LHCN-M2 (cell line): ENCODE results near the gene NCR3LG1. TPM values are rescaled to one million over a fixed set of nuclear protein-coding genes. Genes with fewer than 3 reads are reported as not detected.

ENCODE experiments used
- DNase-seq: peaks from one replicate; pipeline ENCODE4 v3.0.0-alpha.2; 2012; ENCODE audit warnings: low read depth
- polyA plus RNA-seq: library from polyadenylated mRNA; unstranded; fragments of >200 nt; gene quantifications from one replicate; pipeline ENCODE4 v1.2.1, GENCODE V29; 2012; ENCODE audit warnings: missing spikeins
- total RNA-seq: library from RNA; depleted of rRNA; stranded (reverse); fragments of >200 nt; gene quantifications from 2 replicates; pipeline ENCODE4 v1.2.3, GENCODE V29; 2014; rRNA removed

NCR3LG1 gene, protein sequence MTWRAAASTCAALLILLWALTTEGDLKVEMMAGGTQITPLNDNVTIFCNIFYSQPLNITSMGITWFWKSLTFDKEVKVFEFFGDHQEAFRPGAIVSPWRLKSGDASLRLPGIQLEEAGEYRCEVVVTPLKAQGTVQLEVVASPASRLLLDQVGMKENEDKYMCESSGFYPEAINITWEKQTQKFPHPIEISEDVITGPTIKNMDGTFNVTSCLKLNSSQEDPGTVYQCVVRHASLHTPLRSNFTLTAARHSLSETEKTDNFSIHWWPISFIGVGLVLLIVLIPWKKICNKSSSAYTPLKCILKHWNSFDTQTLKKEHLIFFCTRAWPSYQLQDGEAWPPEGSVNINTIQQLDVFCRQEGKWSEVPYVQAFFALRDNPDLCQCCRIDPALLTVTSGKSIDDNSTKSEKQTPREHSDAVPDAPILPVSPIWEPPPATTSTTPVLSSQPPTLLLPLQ
- 2.0 TPM in 2 replicates for total RNA-seq
- polyA plus RNA-seq: 0.58 TPM

- DNase-seq: peak; percentile 45
These were observed at the start of gene NCR3LG1 for GRCh38 chr11:17351510-17352176. NCR3LG1 (plus strand) TSS chr11:17351800; CDS start chr11:17351970, 170 bp downstream.

DNA sequence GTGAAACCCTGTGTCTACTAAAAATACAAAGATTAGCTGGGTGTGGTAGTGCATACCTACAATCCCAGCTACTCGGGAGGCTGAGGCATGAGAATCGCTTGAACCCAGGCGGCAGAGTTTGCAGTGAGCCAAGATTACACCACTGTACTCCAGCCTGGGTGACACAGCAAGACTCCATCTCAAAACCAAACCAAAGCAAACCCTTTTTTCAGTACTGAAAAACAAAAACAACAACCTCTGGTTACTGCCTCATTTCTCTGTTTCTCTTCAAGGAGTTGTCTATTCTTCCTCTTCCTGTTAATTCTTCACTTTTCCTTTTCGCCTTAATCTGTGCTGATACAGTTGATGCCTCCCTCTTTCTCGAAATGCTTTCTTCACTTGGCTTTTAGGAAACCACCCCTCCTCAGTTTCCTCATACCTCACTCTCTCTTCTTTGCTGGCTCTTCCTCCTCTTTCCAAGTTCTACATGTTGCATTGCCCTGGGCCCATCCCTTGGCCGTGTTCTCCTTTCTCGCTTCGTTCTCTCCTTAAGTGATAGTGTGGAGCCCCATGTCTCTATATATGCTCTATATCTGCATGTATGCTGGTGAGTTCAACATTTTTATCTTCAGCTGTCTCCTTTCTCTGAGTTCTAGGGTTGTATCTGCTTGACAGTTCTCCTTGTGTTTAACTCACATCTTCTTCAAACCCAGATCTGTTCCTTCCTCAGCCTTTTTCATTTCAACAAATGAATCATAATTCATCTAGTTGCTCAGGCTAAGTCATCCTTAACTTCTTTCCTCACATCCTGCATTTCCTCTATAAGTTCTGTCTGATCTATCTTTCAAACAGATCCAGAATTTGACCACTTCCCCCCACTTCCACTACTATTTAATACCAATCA, 38.0 kb upstream of the NCR3LG1 start:
- no peak for DNase-seq

DNA sequence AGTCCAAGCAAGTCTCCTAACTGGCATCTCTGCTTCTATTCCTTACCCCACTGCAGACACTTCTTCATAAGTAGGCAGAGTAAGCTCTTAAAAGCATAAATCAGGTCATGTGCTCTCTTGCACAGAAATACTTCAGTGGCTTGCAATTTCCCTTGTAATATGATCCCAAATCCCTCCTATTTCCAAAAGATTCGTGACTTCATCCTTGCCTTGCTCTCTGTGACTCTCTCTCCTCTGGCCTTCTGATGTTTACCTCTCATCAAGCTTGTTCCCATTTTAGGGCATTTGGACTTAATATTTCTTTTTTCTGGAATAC, 37.4 kb upstream of the NCR3LG1 start:
- peak; percentile 78 for DNase-seq

DNA sequence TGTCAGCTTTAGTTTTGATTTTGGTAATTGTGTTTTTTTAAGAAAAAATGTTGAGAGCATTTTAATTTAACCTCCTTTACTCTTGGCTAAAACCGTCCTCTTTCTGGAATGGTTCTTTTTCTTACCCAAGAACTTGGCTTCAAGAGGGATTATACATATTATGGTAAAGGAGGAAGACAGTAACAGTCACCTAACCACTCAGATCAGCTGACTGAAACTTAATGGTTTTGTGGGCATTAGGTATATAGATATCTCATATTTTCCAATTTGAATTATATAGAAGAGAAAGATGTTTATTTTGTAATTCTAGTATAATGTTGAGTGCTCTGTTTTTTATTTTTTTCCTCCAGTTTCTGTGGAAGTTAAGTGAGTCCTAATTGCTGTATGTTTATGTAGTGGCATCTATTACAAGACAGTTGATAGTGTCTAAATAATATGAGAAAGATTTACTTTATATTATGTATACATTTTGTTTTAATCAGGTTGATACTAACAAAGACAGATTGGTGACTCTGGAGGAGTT, 36.6 kb upstream of the NCR3LG1 start:
- DNase-seq: no peak

- no peak for DNase-seq
These were observed 22.6 kb upstream of the NCR3LG1 start for GRCh38 chr11:17328871-17329494.

DNA sequence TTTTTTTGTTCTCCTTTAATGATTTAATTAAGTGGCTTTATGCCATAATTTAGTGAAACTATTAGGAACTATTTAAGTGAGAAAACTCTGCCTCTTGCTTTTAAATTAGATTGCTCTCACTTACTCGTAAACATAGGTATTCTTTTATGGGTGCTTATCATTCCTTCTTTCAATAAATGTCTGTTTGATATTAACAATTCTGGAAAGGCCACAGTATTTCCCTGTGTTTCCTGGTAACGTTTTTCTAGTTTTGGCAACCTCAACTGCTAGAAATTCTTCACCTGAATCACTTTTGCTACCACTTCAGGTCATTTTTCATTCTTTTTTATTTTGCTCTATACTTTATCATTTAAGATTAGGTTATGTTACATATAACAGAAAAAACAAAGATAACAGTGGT, 19.9 kb upstream of the NCR3LG1 start:
- no peak for DNase-seq

- DNase-seq: no peak
These were observed 17.6 kb upstream of the NCR3LG1 start for GRCh38 chr11:17333799-17334586.

DNA sequence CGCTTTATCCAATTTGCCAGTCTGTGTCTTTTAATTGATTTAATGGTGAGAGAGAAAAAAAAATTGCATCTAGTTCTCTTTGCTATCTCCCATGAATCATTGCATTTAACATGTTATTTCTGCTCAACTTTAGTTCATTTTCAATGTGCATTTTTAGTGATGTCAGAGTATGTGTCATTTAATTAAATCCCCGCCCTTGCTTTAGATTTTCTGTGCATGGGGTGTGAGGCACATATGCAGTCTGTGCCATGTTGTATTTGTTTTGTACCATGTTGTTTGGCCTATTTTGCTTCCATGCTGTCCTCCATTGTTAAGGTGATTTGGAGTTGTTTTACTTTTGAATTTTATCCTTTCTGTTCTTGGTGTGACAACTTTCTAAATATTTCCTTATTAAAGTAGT, 8.3 kb upstream of the NCR3LG1 start:
- no peak for DNase-seq

- peak; percentile 85 for DNase-seq
These were observed 7.7 kb upstream of the NCR3LG1 start for GRCh38 chr11:17343907-17344306.

GRCh38 chr11:17347676-17348075, 3.9 kb upstream of the NCR3LG1 start:
- DNase-seq: no peak

DNA sequence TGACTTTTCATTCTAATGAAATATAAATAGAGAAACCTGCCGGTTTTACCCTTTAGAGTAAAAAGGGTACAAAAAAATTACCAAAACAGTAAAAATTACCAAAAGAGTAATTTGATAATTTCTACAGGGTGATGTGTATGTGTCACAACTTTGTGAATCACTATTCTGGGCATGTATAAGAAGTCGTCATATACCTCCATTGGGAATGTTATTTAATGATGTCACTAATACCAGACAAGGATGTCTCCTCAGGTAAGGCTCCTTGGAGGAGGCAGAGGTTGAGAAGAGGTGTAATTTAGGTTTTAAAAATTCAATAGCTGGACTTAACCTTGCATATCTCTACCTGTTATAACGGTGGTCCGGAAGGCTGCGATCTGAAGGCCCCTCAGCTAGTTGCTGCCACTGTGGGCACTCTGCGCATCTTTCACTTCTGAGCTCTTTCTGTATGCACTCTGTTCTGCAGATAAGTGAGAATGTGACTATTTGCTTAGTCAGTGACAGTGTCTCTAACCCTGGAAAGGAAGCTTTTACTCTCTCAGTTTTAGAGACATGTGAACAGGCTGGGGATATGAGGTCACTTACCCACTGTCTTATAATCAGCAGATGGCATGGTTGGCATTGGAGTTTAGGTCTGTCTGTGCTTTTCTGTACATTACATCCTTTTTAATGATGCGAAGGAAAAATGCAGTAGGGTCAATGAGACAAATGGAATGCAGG, 987 bp upstream of the NCR3LG1 start:
- no peak for DNase-seq

- no peak for DNase-seq
These were observed 459 bp upstream of the NCR3LG1 start for GRCh38 chr11:17351172-17351509.

DNA sequence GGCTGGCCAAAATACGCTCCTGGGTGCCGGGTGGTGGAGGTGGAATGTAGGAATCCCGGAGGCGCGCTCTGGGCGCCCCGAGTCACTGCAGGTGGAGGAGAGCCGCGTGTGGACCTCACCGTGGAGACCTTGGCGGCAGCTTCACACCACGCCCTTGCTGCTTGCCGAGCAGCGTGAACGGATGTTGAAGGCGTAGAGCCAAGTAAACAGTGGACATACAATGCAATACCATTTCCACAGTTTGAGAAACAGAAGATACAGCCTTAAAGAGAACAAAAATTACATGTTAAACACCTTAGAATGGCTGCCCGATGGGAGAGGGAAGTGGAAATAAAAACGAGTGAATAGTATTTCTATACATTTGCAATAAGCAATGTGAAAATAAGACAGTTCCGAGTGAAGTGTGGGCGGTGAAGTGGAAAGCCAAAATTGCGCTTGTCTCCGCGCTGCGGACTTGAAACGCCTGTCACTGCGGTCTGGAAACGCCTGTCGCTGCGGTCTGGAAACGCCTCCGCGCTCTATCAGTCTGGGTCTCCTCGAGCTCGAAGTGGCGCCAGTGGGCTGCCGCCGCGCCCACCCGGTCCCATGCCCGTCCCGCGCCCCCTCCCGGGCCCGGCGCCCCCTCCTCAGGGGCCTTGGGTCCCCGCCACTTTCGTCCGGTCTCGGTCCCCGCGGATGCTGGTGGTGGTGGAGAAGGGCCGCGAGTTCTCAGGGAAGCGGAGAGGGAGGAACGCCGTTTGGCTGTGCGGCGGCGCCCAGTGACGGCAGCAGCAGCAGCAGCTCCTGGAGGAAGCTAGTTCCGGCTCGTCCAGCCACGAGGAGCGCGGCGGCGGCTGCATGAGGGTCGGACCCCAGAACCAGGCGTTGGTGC, 1.6 kb downstream of the NCR3LG1 start:
- DNase-seq: peak; percentile 72

DNA sequence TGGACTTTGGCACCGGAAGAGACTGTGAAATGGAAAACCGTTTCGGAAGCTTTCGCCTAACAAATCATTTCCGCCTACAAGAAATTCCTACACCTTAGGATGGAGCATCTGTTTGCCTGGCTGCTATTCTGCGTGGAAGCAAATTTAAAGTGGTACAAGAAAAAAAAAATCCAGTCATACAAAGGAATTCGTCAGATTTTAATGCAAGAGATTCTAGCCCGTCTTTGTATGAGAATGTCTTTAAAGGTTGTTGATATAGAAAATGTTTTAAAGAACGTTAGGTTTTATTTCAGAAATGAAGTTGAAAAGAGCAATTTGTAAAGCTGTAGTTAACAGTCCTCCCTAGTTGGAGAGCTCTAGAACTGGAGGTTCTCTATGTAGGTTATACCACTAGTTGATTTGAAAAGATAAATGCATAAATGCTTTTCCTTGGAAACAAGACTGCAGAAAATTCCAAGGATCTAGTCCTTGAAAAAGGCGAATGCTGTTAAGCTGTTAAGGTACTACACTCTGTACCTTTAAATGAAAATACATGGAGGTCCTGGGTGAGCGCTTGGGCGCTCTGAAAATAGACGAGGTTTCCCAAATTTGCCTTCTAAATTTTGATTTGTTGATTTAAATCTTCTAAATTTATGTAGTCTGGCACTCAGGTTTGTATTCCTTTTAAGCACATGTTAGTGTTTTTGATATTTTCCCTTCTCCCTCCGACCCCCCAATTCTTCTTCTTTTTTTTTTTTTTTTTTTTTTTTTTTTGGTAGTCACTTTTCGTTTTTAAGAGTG, 2.4 kb downstream of the NCR3LG1 start:
- DNase-seq: no peak

DNA sequence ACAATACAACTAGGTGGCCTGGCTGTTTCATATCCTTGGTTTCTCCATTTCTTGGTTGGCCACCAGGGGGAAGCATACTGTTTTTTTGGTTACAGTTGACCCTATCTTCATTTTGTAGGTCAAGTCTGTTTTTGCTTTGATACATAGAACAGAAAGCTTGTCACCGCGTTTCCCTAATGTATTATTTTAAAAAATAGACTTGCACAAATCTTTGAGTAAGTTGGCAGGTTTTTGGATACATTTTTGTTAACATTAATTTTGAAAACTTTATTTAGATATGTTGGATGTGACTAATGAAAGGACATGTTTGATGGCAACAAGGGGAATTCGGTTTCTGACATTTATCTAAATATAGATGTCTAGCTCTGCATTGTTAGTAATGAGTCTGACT, 3.0 kb downstream of the NCR3LG1 start:
- DNase-seq: peak; percentile 73

DNA sequence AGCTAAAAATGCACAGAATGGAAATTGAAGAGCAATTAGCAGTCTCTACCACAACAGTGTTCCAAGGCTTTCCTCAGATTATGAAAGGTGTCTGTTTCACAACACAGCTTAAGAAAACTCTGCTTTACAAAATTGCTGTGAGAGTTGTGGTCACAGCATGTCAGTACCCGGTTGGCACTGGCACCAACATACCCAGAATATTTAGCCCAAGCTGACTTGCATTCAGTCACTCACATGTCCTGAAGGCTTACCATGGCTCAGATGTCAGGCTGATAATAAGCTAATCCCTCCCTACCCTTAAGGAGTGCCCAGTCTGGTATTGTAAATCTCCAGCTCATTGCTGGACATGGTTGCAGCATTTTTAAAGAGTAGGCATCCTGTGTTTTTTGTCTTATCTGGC, 14.9 kb downstream of the NCR3LG1 start:
- no peak for DNase-seq

DNA sequence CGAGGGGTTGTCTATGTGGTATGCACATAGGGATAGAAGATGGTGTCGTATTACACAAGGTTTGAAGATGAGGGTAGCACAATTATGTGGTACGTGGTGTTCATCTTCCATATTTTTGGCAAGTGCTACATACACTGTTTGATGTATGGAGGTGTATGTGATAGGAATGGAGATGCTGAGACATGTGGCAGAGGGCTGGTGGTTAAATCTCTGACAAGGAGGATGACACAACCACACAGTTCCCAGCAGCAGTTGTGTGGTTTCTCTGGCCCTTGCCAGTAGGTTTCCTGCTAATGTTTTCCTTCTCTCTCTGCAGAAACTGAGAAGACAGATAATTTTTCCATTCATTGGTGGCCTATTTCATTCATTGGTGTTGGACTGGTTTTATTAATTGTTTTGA, 17.0 kb downstream of the NCR3LG1 start:
- DNase-seq: no peak

- no peak for DNase-seq
These were observed 17.5 kb downstream of the NCR3LG1 start for GRCh38 chr11:17369094-17369493.
